ENCODE results near the gene TAGLN3. TPM values are rescaled to one million over a fixed set of nuclear protein-coding genes. Genes with fewer than 3 reads are reported as not detected.

TAGLN3 gene
- total and polyA plus RNA-seq, 2 of the 13 experiments (the other 11 are each of a cell fraction or from before 2014, with no cell fraction given): 0.51 to 0.91 TPM

DNA sequence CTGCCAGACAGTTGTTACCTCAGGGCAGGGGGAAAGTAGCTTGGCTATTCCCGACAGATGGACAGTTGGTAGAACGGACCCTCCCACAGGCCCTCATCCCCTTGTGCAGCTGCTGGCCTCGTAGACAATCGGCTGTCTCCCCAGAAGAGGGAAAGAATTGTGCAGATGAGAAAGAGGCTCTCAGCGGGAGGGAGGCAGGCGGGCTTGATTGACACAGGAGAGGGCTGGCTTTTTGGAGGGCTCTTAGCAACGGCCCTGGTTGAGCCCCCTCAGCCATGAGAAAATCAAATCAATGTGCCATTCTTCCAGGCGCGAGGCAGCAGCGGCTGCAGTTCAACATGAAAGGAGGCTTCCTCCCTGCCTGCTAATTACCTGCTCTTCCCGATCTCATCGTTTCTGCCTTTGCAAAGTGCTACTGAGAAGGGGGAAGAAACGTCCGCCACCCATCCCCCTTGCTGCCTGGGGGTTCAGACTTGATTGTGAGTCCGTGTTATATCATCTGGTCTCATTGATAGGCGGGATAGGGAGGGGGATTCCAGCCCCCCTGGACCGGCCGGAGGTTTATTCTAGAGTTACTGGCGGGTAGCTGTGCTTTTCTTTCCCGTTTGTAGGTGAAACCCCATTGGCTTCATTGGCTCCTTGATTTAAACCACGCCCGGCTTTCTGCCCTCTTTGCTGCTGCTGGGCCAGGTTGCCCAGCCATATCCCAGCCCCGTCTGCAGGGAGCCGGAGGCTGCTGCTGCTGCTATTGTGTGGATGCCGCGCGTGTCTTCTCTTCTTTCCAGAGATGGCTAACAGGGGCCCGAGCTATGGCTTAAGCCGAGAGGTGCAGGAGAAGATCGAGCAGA is at the start of gene TAGLN3 (continued):
- TF ChIP-seq, protein P1, sequence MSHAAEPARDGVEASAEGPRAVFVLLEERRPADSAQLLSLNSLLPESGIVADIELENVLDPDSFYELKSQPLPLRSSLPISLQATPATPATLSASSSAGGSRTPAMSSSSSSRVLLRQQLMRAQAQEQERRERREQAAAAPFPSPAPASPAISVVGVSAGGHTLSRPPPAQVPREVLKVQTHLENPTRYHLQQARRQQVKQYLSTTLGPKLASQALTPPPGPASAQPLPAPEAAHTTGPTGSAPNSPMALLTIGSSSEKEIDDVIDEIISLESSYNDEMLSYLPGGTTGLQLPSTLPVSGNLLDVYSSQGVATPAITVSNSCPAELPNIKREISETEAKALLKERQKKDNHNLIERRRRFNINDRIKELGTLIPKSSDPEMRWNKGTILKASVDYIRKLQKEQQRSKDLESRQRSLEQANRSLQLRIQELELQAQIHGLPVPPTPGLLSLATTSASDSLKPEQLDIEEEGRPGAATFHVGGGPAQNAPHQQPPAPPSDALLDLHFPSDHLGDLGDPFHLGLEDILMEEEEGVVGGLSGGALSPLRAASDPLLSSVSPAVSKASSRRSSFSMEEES (CRISPR knock-in tag; IDR thresholded peaks at IDR 0.05): no peak
- TF ChIP-seq RBFOX2 (IDR thresholded peaks at IDR 0.05; ENCODE audit: low read depth, low read length) (no peak), PAX8 (CRISPR knock-in tag; IDR thresholded peaks at IDR 0.05; ENCODE audit: borderline replicate concordance) (no peak), RERE (CRISPR knock-in tag; IDR thresholded peaks at IDR 0.05; ENCODE audit: low read depth) (no peak), MYC (CRISPR knock-in tag; IDR thresholded peaks at IDR 0.05; ENCODE audit: borderline replicate concordance) (no peak), SMARCC2 (IDR thresholded peaks at IDR 0.05) (no peak), PPARG (CRISPR knock-in tag; conservative IDR thresholded peaks at IDR 0.05) (no peak), WIZ (CRISPR knock-in tag; IDR thresholded peaks at IDR 0.05) (no peak), ELF3 (CRISPR knock-in tag; IDR thresholded peaks at IDR 0.05) (no peak), ZBTB7A (CRISPR knock-in tag; IDR thresholded peaks at IDR 0.05) (no peak), CEBPB (IDR thresholded peaks at IDR 0.05; ENCODE audit: borderline replicate concordance, low read depth, low read length) (no peak), MXI1 (IDR thresholded peaks at IDR 0.05; ENCODE audit: borderline replicate concordance, low read depth, low read length) (no peak), ZNF891 (CRISPR knock-in tag; IDR thresholded peaks at IDR 0.05) (no peak), ETV5 (CRISPR knock-in tag; IDR thresholded peaks at IDR 0.05; ENCODE audit: borderline replicate concordance) (no peak), ZNF547 (CRISPR knock-in tag; IDR thresholded peaks at IDR 0.05) (0 out of 2 replicates have a peak, but pooled peaks have one; percentile 47), CENPT (CRISPR knock-in tag; IDR thresholded peaks at IDR 0.05; ENCODE audit: low read depth) (no peak), ZNF607 (CRISPR knock-in tag; IDR thresholded peaks at IDR 0.05; ENCODE audit: borderline replicate concordance) (0 out of 2 replicates have a peak, but pooled peaks have one; percentile 25), ZNF296 (CRISPR knock-in tag; conservative IDR thresholded peaks at IDR 0.05) (no peak)
- TF ChIP-seq, protein P2, sequence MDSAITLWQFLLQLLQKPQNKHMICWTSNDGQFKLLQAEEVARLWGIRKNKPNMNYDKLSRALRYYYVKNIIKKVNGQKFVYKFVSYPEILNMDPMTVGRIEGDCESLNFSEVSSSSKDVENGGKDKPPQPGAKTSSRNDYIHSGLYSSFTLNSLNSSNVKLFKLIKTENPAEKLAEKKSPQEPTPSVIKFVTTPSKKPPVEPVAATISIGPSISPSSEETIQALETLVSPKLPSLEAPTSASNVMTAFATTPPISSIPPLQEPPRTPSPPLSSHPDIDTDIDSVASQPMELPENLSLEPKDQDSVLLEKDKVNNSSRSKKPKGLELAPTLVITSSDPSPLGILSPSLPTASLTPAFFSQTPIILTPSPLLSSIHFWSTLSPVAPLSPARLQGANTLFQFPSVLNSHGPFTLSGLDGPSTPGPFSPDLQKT (CRISPR knock-in tag; IDR thresholded peaks at IDR 0.05; ENCODE audit: borderline replicate concordance): no peak
